Keratinocyte (primary cell): Measurements from ENCODE around the gene ALPI. TPM values are rescaled to one million over a fixed set of nuclear protein-coding genes. Genes with fewer than 3 reads are reported as not detected.

Experiments
- DNase-seq: peaks from one replicate; pipeline ENCODE4 v3.0.0-alpha.2; 2011; ENCODE audit warnings: low read depth, missing footprints, low spot score
- FAIRE-seq: peaks from 2 replicates; lab custom pipeline; 2011; peaks lifted over from hg19 to GRCh38; lab: Jason Lieb, UNC
- H2AFZ ChIP-seq: 2 replicates; pipeline ENCODE4 v1.6.0; 2012; ENCODE audit warnings: low read length, control low read depth, inconsistent platforms; ENCODE audit not compliant: control insufficient read depth
- H3K27ac ChIP-seq: 2 replicates; pipeline ENCODE4 v1.5.1; 2011; ENCODE audit warnings: low read length; ENCODE audit not compliant: control insufficient read depth, insufficient read depth
- H3K27me3 ChIP-seq: 3 replicates; pipeline ENCODE4 v1.6.0; 2011; ENCODE audit warnings: low read length; ENCODE audit not compliant: control insufficient read depth, insufficient read depth; ENCODE audit errors: extremely low read depth
- H3K36me3 ChIP-seq, 2 experiments: 2 replicates in 1 of 2; 3 replicates in 1 of 2; pipeline ENCODE4 v1.5.1; 2011; ENCODE audit warnings: low read length in 2 of 2, mild to moderate bottlenecking in 1 of 2; ENCODE audit not compliant: control insufficient read depth in 2 of 2, insufficient read depth in 2 of 2; ENCODE audit errors: extremely low read depth in 1 of 2
- H3K4me1 ChIP-seq: 3 replicates; pipeline ENCODE4 v1.5.1; 2011; ENCODE audit warnings: low read length; ENCODE audit not compliant: control insufficient read depth, insufficient read depth; ENCODE audit errors: extremely low read depth
- H3K4me2 ChIP-seq: 3 replicates; pipeline ENCODE4 v1.6.0; 2011; ENCODE audit warnings: low read depth, low read length; ENCODE audit not compliant: control insufficient read depth, insufficient read depth; ENCODE audit errors: extremely low read depth
- H3K4me3 ChIP-seq, 3 experiments: fragments of 200-600 bp in 1 of 3; sonication (generic) in 1 of 3; 2 replicates in 2 of 3; 3 replicates in 1 of 3; pipeline ENCODE4 v1.5.1; 2011 to 2016; ENCODE audit warnings: low read length in 3 of 3, mild to moderate bottlenecking in 3 of 3, control low read depth in 2 of 3, inconsistent platforms in 1 of 3, low read depth in 1 of 3, mixed read lengths in 1 of 3, mixed run types in 1 of 3, moderate library complexity in 1 of 3; ENCODE audit not compliant: control insufficient read depth in 2 of 3, insufficient read depth in 2 of 3; ENCODE audit errors: extremely low read depth in 1 of 3
- H3K79me2 ChIP-seq: 2 replicates; pipeline ENCODE4 v1.6.0; 2012; ENCODE audit warnings: low read length; ENCODE audit not compliant: control insufficient read depth, insufficient read depth
- H3K9ac ChIP-seq: 3 replicates; pipeline ENCODE4 v1.6.0; 2011; ENCODE audit warnings: low read length; ENCODE audit not compliant: control insufficient read depth, insufficient read depth; ENCODE audit errors: extremely low read depth
- H3K9me1 ChIP-seq: 3 replicates; pipeline ENCODE4 v1.6.0; 2011; ENCODE audit warnings: low read length; ENCODE audit not compliant: control insufficient read depth, insufficient read depth; ENCODE audit errors: extremely low read depth
- H3K9me3 ChIP-seq: 2 replicates; pipeline ENCODE4 v1.5.1; 2012; ENCODE audit warnings: low read depth, low read length; ENCODE audit not compliant: control insufficient read depth
- H4K20me1 ChIP-seq: 3 replicates; pipeline ENCODE4 v1.6.0; 2011; ENCODE audit warnings: low read length; ENCODE audit not compliant: control insufficient read depth, insufficient read depth; ENCODE audit errors: extremely low read depth
- EZH2 ChIP-seq: IDR thresholded peaks from one replicate; pipeline ENCODE4 v1.6.1; 2012; ENCODE audit warnings: inconsistent platforms, mild to moderate bottlenecking, low read length, moderate library complexity
- dilution Hi-C: fragments of 300-500 bp; cut with MboI; formaldehyde crosslinking; loops from one replicate; pipeline ENCODE4 v1.7.0; 2020; ENCODE audit warnings: low sequenced_read_pairs; ENCODE audit not compliant: extremely low pct_ligation_motif_present
- polyA plus RNA-seq, 5 experiments: library from polyadenylated mRNA; depleted of rRNA in 3 of 5; stranded (reverse) in 3 of 5; stranded (forward) in 1 of 5; unstranded in 1 of 5; fragments of >200 nt; gene quantifications; 1 replicate in 1 of 5; 2 replicates in 3 of 5; 3 replicates in 1 of 5; pipeline versions ENCODE4 v1.2.1 to v1.2.3, GENCODE V29; 2011 to 2012; ENCODE audit warnings: missing spikeins in 2 of 5, low read depth in 1 of 5, low replicate concordance in 1 of 5
- TF ChIP-seq, protein P1 (sequence below), 3 experiments: IDR thresholded peaks in 1 of 3; conservative IDR thresholded peaks in 1 of 3; optimal IDR thresholded peaks in 1 of 3; 2 replicates in 2 of 3; 3 replicates in 1 of 3; pipeline versions ENCODE3 to v1.5.1; 2011; ENCODE audit warnings: low read length in 3 of 3, mild to moderate bottlenecking in 3 of 3, moderate library complexity in 2 of 3, control low read depth in 1 of 3, inconsistent platforms in 1 of 3; ENCODE audit not compliant: insufficient read depth in 2 of 3; ENCODE audit errors: extremely low read depth in 1 of 3

Gene ALPI
- polyA plus RNA-seq, 1 donor (not counting 4 experiments of a cell fraction or from before 2014, with no cell fraction given): not detected

DNA sequence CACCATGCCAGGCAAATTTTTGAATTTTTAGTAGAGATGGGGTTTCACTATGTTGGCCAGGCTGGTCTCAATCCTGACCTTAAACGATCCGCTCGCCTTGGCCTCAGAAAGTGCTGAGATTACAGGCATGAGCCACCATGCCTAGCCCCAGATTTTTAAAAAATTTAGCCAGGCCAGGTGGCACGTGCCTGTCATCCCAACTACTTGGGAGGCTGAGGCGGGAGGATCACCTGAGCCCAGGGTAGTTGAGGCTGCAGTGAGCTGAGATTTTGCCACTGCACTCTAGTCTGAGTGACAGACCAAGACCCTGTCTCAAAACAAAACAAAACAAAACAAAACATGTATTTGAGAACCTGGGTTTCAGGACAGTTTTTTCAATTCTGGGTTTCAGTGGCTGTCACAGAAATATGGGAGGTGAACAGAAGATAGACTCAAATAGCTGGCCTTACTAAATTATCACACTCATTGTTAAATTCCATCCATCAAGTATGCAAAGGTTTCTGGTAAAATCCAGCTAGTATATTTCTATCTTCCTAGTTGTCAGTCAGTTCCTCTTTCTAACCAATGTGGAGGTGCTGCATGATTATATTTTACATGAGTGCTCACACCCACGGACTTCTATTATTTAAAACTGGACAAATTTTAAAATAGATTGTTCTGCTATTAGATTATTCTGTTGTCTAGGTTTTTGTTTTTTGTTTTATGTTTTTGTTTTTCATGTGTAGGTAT lies 43.9 kb upstream of the ALPI start:
- H3K4me2 ChIP-seq: no peak overlapping the region
- H3K9me1 ChIP-seq: no peaks in the 10 kb centered on the region
- H3K79me2 ChIP-seq: no peaks in the 10 kb centered on the region
- no peaks in the 10 kb centered on the region for H3K36me3 ChIP-seq
- no peak for TF ChIP-seq EZH2
- TF ChIP-seq, protein P1, sequence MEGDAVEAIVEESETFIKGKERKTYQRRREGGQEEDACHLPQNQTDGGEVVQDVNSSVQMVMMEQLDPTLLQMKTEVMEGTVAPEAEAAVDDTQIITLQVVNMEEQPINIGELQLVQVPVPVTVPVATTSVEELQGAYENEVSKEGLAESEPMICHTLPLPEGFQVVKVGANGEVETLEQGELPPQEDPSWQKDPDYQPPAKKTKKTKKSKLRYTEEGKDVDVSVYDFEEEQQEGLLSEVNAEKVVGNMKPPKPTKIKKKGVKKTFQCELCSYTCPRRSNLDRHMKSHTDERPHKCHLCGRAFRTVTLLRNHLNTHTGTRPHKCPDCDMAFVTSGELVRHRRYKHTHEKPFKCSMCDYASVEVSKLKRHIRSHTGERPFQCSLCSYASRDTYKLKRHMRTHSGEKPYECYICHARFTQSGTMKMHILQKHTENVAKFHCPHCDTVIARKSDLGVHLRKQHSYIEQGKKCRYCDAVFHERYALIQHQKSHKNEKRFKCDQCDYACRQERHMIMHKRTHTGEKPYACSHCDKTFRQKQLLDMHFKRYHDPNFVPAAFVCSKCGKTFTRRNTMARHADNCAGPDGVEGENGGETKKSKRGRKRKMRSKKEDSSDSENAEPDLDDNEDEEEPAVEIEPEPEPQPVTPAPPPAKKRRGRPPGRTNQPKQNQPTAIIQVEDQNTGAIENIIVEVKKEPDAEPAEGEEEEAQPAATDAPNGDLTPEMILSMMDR (optimal IDR thresholded peaks at IDR 0.05 in 1 of 3, IDR thresholded peaks at IDR 0.05 in 1 of 3, conservative IDR thresholded peaks at IDR 0.05 in 1 of 3; ENCODE audit: extremely low read depth in 1 of 3, insufficient read depth in 2 of 3, low read length in 3 of 3): no peak
- no peak overlapping the region for H3K9ac ChIP-seq
- H4K20me1 ChIP-seq: no peaks in the 10 kb centered on the region
- dilution Hi-C loops: no loop called here
- H3K27ac ChIP-seq: no peak overlapping the region
- no peak for DNase-seq
- no peaks in the 10 kb centered on the region for H3K4me1 ChIP-seq
- no peak for FAIRE-seq
- no peak overlapping the region for H2AFZ ChIP-seq
- H3K4me3 ChIP-seq: no peak overlapping the region
- no peaks in the 10 kb centered on the region for H3K9me3 ChIP-seq
- peaks cover 19% of the 10 kb centered on the region for H3K27me3 ChIP-seq

DNA sequence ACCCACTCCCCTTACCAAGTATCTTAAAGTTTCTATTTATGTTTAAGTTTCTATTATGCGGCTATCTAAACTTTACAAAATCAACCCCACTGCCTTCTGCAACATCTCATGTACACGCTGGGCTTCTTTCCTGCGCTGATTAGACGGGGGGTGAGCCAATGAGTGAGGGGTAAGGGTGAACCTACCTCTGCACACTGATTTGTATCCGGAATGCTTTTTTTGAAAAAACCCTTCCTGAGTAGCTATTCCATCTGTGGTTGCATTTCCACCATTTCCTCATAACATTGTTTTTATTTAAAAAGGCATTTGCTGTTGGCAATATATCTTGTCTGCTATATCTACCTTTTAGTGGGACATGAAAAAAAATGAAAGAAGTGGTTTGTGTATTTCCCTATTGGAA lies 43.0 kb upstream of the ALPI start:
- no peak overlapping the region for H3K27ac ChIP-seq
- no peaks in the 10 kb centered on the region for H3K9me1 ChIP-seq
- peaks cover 2% of the 10 kb centered on the region for H4K20me1 ChIP-seq
- no peak overlapping the region for H3K4me3 ChIP-seq
- dilution Hi-C loops: no loop called here
- TF ChIP-seq EZH2: no peak
- TF ChIP-seq, protein P1 (optimal IDR thresholded peaks at IDR 0.05 in 1 of 3, IDR thresholded peaks at IDR 0.05 in 1 of 3, conservative IDR thresholded peaks at IDR 0.05 in 1 of 3; ENCODE audit: extremely low read depth in 1 of 3, insufficient read depth in 2 of 3, low read length in 3 of 3): no peak
- DNase-seq (no peak), FAIRE-seq (no peak)
- H3K4me2 ChIP-seq: no peak overlapping the region
- no peak overlapping the region for H2AFZ ChIP-seq
- H3K9ac ChIP-seq: no peak overlapping the region
- no peaks in the 10 kb centered on the region for H3K9me3 ChIP-seq
- H3K36me3 ChIP-seq: no peaks in the 10 kb centered on the region
- H3K4me1 ChIP-seq: no peaks in the 10 kb centered on the region
- no peaks in the 10 kb centered on the region for H3K79me2 ChIP-seq
- peaks cover 27% of the 10 kb centered on the region for H3K27me3 ChIP-seq
